H1 (cell line): Measurements from ENCODE around the gene RBCK1. TPM values are rescaled to one million over a fixed set of nuclear protein-coding genes. Genes with fewer than 3 reads are reported as not detected.

Source experiments
- HDAC2 ChIP-seq, 2 experiments: fragments of 300-600 bp in 1 of 2; sonication (generic) in 1 of 2; IDR thresholded peaks; 2 replicates each; pipeline ENCODE4 v1.6.1; 2011 to 2012; ENCODE audit warnings: low read depth in 2 of 2, low read length in 2 of 2, mild to moderate bottlenecking in 2 of 2, moderate library complexity in 2 of 2, borderline replicate concordance in 1 of 2, inconsistent platforms in 1 of 2
- SIN3A ChIP-seq, 2 experiments: IDR thresholded peaks in 1 of 2; conservative IDR thresholded peaks in 1 of 2; 2 replicates each; pipeline ENCODE4 v1.6.1; 2011 to 2012; ENCODE audit warnings: low read length in 2 of 2, improper control_type of control experiment in 1 of 2, low read depth in 1 of 2, mild to moderate bottlenecking in 1 of 2
- polyA plus RNA-seq, 7 experiments: library from polyadenylated mRNA; depleted of rRNA in 3 of 7; stranded (reverse) in 5 of 7; unstranded in 2 of 7; fragments of >200 nt in 5 of 7; fragments of 200-250 nt in 2 of 7; gene quantifications; 1 replicate in 5 of 7; 2 replicates in 1 of 7; 4 replicates in 1 of 7; pipeline versions ENCODE4 v1.2.1 to v1.2.3, GENCODE V29; 2011 to 2013; ENCODE audit warnings: missing spikeins in 2 of 7, mixed read lengths in 2 of 7
- total RNA-seq: library from RNA; stranded (reverse); fragmentation: NEBNext Ultra II Directional; extraction: Animal tissue kit (Norgen Biotek cat#: 25700); gene quantifications from 2 replicates; pipeline ENCODE4 v1.2.1, GENCODE V29; 2021

The RBCK1 gene
- total and polyA plus RNA-seq, 2 of the 8 experiments (the other 6 are each of a cell fraction or from before 2014, with no cell fraction given), result 43.1 to 54.7 TPM

DNA sequence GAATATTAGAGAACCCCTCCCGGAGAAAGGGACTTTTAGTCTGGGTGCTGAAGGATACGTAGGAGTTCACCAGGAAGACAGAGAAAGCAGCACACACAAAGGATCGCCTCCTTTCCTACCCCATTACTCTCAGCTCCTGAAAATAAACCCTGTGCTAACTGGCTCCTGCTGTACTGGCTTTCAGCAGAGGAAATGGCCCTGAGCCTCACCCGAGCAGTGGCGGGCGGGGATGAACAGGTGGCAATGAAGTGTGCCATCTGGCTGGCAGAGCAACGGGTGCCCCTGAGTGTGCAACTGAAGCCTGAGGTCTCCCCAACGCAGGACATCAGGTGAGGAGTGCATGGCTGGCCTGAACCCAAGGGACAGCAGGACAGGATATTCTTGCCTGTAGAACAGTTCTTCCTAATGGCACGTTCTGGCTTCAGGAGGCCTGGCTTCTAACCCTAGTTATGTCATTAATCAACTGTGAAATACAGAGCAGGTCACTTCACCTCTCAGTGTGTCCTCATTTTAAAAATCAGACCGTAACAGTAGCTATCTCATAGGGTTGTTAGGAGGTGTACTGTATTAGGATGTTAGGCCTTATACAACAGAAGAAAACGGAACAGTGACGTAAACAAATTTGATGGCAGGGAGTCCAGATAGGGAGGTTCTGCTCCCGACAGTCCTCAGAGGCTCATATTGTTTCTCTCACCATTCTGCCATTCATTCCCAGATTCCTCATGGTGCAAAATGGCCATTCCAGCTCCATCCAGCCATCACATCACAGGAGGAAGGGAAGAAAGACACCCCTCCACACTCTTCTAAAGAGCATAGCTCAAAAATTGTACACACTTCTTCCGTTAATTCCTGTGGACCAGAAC lies 1.8 kb downstream of the RBCK1 start (continued):
- TF ChIP-seq HDAC2 (IDR thresholded peaks at IDR 0.05; ENCODE audit: borderline replicate concordance in 1 of 2, low read depth in 2 of 2, low read length in 2 of 2), result no peak
- TF ChIP-seq SIN3A (conservative IDR thresholded peaks at IDR 0.05 in 1 of 2, IDR thresholded peaks at IDR 0.05 in 1 of 2; ENCODE audit: low read depth in 1 of 2, low read length in 2 of 2), result no peak
